GM18498 (cell line): ENCODE measurements around the gene MYO7A.

Source experiments
- ATAC-seq: cut with Tn5 transposase; IDR thresholded peaks from one replicate; pipeline ENCODE4 v1.9.1; 2021; ENCODE audit warnings: mild to moderate bottlenecking, moderate library complexity; ENCODE audit not compliant: unreplicated experiment

The MYO7A gene

GRCh38 chr11:77144196-77144856 lies 16.3 kb downstream of the MYO7A start:
- ATAC-seq: no peak

- ATAC-seq: no peak
Observed at GRCh38 chr11:77144857-77145428, 16.9 kb downstream of the MYO7A start.

GRCh38 chr11:77146261-77147035 lies 18.4 kb downstream of the MYO7A start:
- ATAC-seq: no peak

- no peak for ATAC-seq
Observed at GRCh38 chr11:77147036-77147315, 18.9 kb downstream of the MYO7A start.

GRCh38 chr11:77147668-77148321 lies 19.7 kb downstream of the MYO7A start:
- ATAC-seq: no peak

GRCh38 chr11:77148963-77149715 lies 21.1 kb downstream of the MYO7A start:
- ATAC-seq: no peak

- no peak for ATAC-seq
Observed at GRCh38 chr11:77149716-77150392, 21.8 kb downstream of the MYO7A start.

GRCh38 chr11:77150836-77151235 lies 22.8 kb downstream of the MYO7A start:
- ATAC-seq: no peak

- no peak for ATAC-seq
Observed at GRCh38 chr11:77151804-77152509, 23.9 kb downstream of the MYO7A start.

GRCh38 chr11:77152846-77153245 lies 24.8 kb downstream of the MYO7A start:
- ATAC-seq: no peak

- ATAC-seq: no peak
Observed at GRCh38 chr11:77153276-77154185, 25.5 kb downstream of the MYO7A start.

- ATAC-seq: no peak
Observed at GRCh38 chr11:77154381-77155081, 26.5 kb downstream of the MYO7A start.

- no peak for ATAC-seq
Observed at GRCh38 chr11:77155082-77155475, 27.0 kb downstream of the MYO7A start.

GRCh38 chr11:77155556-77156130 lies 27.6 kb downstream of the MYO7A start:
- ATAC-seq: no peak

GRCh38 chr11:77156396-77157195 lies 28.6 kb downstream of the MYO7A start:
- ATAC-seq: no peak

- no peak for ATAC-seq
Observed at GRCh38 chr11:77158041-77158695, 30.1 kb downstream of the MYO7A start.
